GM06990 (cell line): Measurements from ENCODE around the gene ISY1.

Source experiments
- DNase-seq: peaks from one replicate; pipeline ENCODE4 v3.0.0-alpha.2; 2011; ENCODE audit not compliant: insufficient read length; ENCODE audit errors: extremely low read depth
- H3K27me3 ChIP-seq: replicated peaks from 2 replicates; pipeline ENCODE4 v1.6.0; 2011; ENCODE audit warnings: low read length; ENCODE audit not compliant: control insufficient read depth, insufficient read depth
- H3K36me3 ChIP-seq: 2 replicates; pipeline ENCODE4 v1.5.1; 2011; ENCODE audit warnings: low read length; ENCODE audit not compliant: control insufficient read depth, insufficient read depth
- H3K4me3 ChIP-seq: replicated peaks from 2 replicates; pipeline ENCODE4 v1.5.1; 2011; ENCODE audit warnings: low read depth, mild to moderate bottlenecking, control low read depth, low read length
- CTCF ChIP-seq: IDR thresholded peaks from 2 replicates; pipeline ENCODE4 v1.5.1; 2011; ENCODE audit warnings: low read length, control low read depth, mild to moderate bottlenecking, inconsistent platforms; ENCODE audit not compliant: insufficient read depth, poor library complexity, severe bottlenecking

The ISY1 gene

GRCh38 chr3:129087138-129087702 lies 73.6 kb downstream of the ISY1 start:
- DNase-seq: no peak
- TF ChIP-seq CTCF: no peak
- no peak overlapping the region for H3K4me3 ChIP-seq
- no peaks in the 10 kb centered on the region for H3K27me3 ChIP-seq
- H3K36me3 ChIP-seq: peaks cover 3% of the 10 kb centered on the region; the same call in 1 of the 2 replicates

- H3K36me3 ChIP-seq: no peaks in the 10 kb centered on the region
- no peak for TF ChIP-seq CTCF
- no peak overlapping the region for H3K4me3 ChIP-seq
- no peaks in the 10 kb centered on the region for H3K27me3 ChIP-seq
- no peak for DNase-seq
Observed at GRCh38 chr3:129085818-129086217, 75.0 kb downstream of the ISY1 start.

- no peak for TF ChIP-seq CTCF
- no peak for DNase-seq
- no peaks in the 10 kb centered on the region for H3K36me3 ChIP-seq
- no peaks in the 10 kb centered on the region for H3K27me3 ChIP-seq
- H3K4me3 ChIP-seq: no peak overlapping the region
Observed at GRCh38 chr3:129085165-129085715, 75.6 kb downstream of the ISY1 start.

GRCh38 chr3:129084501-129084900 lies 76.4 kb downstream of the ISY1 start:
- H3K27me3 ChIP-seq: no peaks in the 10 kb centered on the region
- DNase-seq: no peak
- H3K36me3 ChIP-seq: no peaks in the 10 kb centered on the region
- no peak overlapping the region for H3K4me3 ChIP-seq
- TF ChIP-seq CTCF: no peak

GRCh38 chr3:129082026-129082425 lies 78.8 kb downstream of the ISY1 start:
- no peaks in the 10 kb centered on the region for H3K27me3 ChIP-seq
- DNase-seq: no peak
- no peak for TF ChIP-seq CTCF
- no peaks in the 10 kb centered on the region for H3K36me3 ChIP-seq
- H3K4me3 ChIP-seq: no peak overlapping the region

GRCh38 chr3:129081503-129081902 lies 79.4 kb downstream of the ISY1 start:
- Histone ChIP-seq H3K36me3 (no peaks in the 10 kb centered on the region), H3K4me3 (no peak overlapping the region), H3K27me3 (no peaks in the 10 kb centered on the region)
- no peak for TF ChIP-seq CTCF
- no peak for DNase-seq
